PC-3 (cell line): ENCODE data around the gene GPR179. TPM values are rescaled to one million over a fixed set of nuclear protein-coding genes. Genes with fewer than 3 reads are reported as not detected.
A peak's percentile ranks its signal among the peaks of the same experiment; 100 is the strongest.
"Not testable (repeated sequence)": the region's sequence is repeated elsewhere in the genome, so short reads cannot be mapped to it uniquely, and the experiment has no call there.

Experiments
- ATAC-seq: fragments of 200-7000 bp; cut with Tn5 transposase; 2 replicates; pipeline ENCODE4 v1.9.1; 2020; ENCODE audit warnings: mild to moderate bottlenecking, moderate library complexity
- BruUV-seq: library from RNA; stranded (reverse); fragments of 400-500 nt; replicated peaks from 2 replicates; lab custom pipeline; 2021; lab: Mats Ljungman, UMichigan
- CTCF ChIA-PET: fragments of 300-600 bp; sonication (Branson Sonifier 250); formaldehyde crosslinking; loops from one replicate; lab custom pipeline; 2022; ENCODE audit warnings: antibody characterized with exemption; lab: Charles Lee
- POLR2A ChIA-PET: fragments of 300-600 bp; sonication (Branson Sonifier 250); formaldehyde crosslinking; loops from one replicate; lab custom pipeline; 2022; ENCODE audit warnings: antibody characterized with exemption; ENCODE audit not compliant: unreplicated experiment; lab: Charles Lee
- DNase-seq: peaks from one replicate; pipeline ENCODE4 v3.0.0-alpha.2; 2015
- H2AFZ ChIP-seq: fragments of 300-600 bp; sonication (generic); 2 replicates; pipeline ENCODE4 v1.6.0; 2016; ENCODE audit warnings: antibody characterized with exemption, low read length
- H3F3A ChIP-seq: fragments of 300-600 bp; sonication (generic); one replicate; pipeline ENCODE4 v1.6.0; 2017; ENCODE audit warnings: antibody characterized with exemption, low read length, control low read depth, mild to moderate bottlenecking; ENCODE audit not compliant: unreplicated experiment
- H3K27ac ChIP-seq: fragments of 300-600 bp; sonication (generic); 2 replicates; pipeline ENCODE4 v1.5.1; 2016; ENCODE audit warnings: mild to moderate bottlenecking, low read length
- H3K27me3 ChIP-seq: fragments of 300-600 bp; sonication (generic); 2 replicates; pipeline ENCODE4 v1.6.1; 2016; ENCODE audit warnings: low read length, mixed read lengths
- H3K36me3 ChIP-seq: fragments of 300-600 bp; sonication (generic); 2 replicates; pipeline ENCODE4 v1.6.1; 2016; ENCODE audit warnings: low read depth, mixed run types, low read length, mixed read lengths
- H3K4me1 ChIP-seq: fragments of 300-600 bp; sonication (generic); 2 replicates; pipeline ENCODE4 v1.5.1; 2016; ENCODE audit warnings: low read length; ENCODE audit not compliant: insufficient read depth
- H3K4me2 ChIP-seq: fragments of 300-600 bp; sonication (generic); 2 replicates; pipeline ENCODE4 v1.6.0; 2016; ENCODE audit warnings: low read length
- H3K4me3 ChIP-seq: fragments of 300-600 bp; sonication (generic); 2 replicates; pipeline ENCODE4 v1.5.1; 2016; ENCODE audit warnings: mild to moderate bottlenecking, low read length, mixed read lengths
- H3K79me2 ChIP-seq: fragments of 300-600 bp; sonication (generic); 2 replicates; pipeline ENCODE4 v1.6.1; 2017; ENCODE audit warnings: low read length, mixed read lengths
- H3K9ac ChIP-seq: fragments of 300-600 bp; sonication (generic); 2 replicates; pipeline ENCODE4 v1.6.0; 2016; ENCODE audit warnings: mild to moderate bottlenecking, low read length
- H3K9me2 ChIP-seq: fragments of 300-600 bp; sonication (generic); replicated peaks from 2 replicates; pipeline ENCODE4 v1.6.1; 2016; ENCODE audit warnings: mixed run types, low read length, mixed read lengths
- H3K9me3 ChIP-seq: fragments of 300-600 bp; sonication (generic); 2 replicates; pipeline ENCODE4 v1.6.1; 2016; ENCODE audit warnings: low read length, mixed read lengths
- H4K20me1 ChIP-seq: fragments of 300-600 bp; sonication (generic); 2 replicates; pipeline ENCODE4 v1.6.1; 2016; ENCODE audit warnings: low read length, mixed read lengths
- EZH2 ChIP-seq: fragments of 300-600 bp; sonication (generic); IDR thresholded peaks from one replicate; pipeline ENCODE4 v1.6.1; 2017; ENCODE audit warnings: antibody characterized with exemption, mild to moderate bottlenecking, low read length; ENCODE audit not compliant: unreplicated experiment
- EZH2phosphoT487 ChIP-seq: fragments of 300-600 bp; sonication (generic); IDR thresholded peaks from 2 replicates; pipeline ENCODE4 v1.6.1; 2018; ENCODE audit warnings: mild to moderate bottlenecking, antibody characterized with exemption, low read length, borderline replicate concordance
- intact Hi-C: fragments of 100-400 bp; cut with micrococcal nuclease; formaldehyde crosslinking; loops from 2 replicates; pipeline ENCODE4 v1.9.0; 2023
- total RNA-seq: library from RNA; depleted of rRNA; stranded (reverse); fragments of >200 nt; gene quantifications from 2 replicates; pipeline ENCODE4 v1.2.3, GENCODE V29; 2014
- TF ChIP-seq, protein P1 (sequence below): fragments of 300-600 bp; sonication (generic); conservative IDR thresholded peaks from 2 replicates; pipeline ENCODE4 v1.5.1; 2017; ENCODE audit warnings: antibody characterized with exemption, low read depth, mild to moderate bottlenecking, low read length

GPR179 gene
- total RNA-seq, 1 experiment from 2014 or later, result not detected

DNA sequence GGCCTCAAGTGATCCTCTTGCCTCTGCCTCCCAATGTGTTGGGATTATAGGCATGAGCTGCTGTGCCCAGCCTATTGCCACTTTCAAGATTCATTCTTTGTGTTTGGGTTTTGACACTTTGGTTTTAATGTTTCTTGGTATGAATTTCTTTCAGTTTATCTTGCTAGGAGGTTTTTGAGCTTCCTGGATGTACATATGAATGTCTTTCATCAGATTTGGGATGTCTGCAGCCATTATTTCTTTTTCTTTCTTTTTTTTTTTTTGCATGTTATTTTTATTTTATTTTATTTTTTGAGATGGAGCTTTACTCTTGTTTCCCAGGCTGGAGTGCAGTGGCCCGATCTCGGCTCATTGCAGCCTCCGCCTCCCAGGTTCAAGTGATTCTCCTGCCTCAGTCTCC, 28.3 kb downstream of the GPR179 start:
- no peak overlapping the region for H3K4me3 ChIP-seq
- H3K9me2 ChIP-seq, result no peaks in the 10 kb centered on the region
- H3K4me1 ChIP-seq, result peaks cover 3% of the 10 kb centered on the region; the same call in 1 of the 2 replicates
- H3K36me3 ChIP-seq, result no peaks in the 10 kb centered on the region; the same call in 1 of the 2 replicates
- H4K20me1 ChIP-seq, result no peaks in the 10 kb centered on the region
- TF ChIP-seq, protein P1, sequence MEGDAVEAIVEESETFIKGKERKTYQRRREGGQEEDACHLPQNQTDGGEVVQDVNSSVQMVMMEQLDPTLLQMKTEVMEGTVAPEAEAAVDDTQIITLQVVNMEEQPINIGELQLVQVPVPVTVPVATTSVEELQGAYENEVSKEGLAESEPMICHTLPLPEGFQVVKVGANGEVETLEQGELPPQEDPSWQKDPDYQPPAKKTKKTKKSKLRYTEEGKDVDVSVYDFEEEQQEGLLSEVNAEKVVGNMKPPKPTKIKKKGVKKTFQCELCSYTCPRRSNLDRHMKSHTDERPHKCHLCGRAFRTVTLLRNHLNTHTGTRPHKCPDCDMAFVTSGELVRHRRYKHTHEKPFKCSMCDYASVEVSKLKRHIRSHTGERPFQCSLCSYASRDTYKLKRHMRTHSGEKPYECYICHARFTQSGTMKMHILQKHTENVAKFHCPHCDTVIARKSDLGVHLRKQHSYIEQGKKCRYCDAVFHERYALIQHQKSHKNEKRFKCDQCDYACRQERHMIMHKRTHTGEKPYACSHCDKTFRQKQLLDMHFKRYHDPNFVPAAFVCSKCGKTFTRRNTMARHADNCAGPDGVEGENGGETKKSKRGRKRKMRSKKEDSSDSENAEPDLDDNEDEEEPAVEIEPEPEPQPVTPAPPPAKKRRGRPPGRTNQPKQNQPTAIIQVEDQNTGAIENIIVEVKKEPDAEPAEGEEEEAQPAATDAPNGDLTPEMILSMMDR, result no peak
- TF ChIP-seq EZH2phosphoT487 (no peak), EZH2 (no peak)
- no peaks in the 10 kb centered on the region for H3K9me3 ChIP-seq
- ATAC-seq (no peak), DNase-seq (no peak)
- ChIA-PET CTCF (no interaction called here), POLR2A (no interaction called here)
- H3K27ac ChIP-seq, result no peak overlapping the region
- no peaks in the 10 kb centered on the region for H3K79me2 ChIP-seq
- no peaks in the 10 kb centered on the region for H3K27me3 ChIP-seq
- no peaks in the 10 kb centered on the region for H3F3A ChIP-seq
- no TSS peak for BruUV-seq
- no peak overlapping the region for H3K4me2 ChIP-seq
- H2AFZ ChIP-seq, result no peak overlapping the region
- intact Hi-C loops, result no loop called here
- no peak overlapping the region for H3K9ac ChIP-seq

DNA sequence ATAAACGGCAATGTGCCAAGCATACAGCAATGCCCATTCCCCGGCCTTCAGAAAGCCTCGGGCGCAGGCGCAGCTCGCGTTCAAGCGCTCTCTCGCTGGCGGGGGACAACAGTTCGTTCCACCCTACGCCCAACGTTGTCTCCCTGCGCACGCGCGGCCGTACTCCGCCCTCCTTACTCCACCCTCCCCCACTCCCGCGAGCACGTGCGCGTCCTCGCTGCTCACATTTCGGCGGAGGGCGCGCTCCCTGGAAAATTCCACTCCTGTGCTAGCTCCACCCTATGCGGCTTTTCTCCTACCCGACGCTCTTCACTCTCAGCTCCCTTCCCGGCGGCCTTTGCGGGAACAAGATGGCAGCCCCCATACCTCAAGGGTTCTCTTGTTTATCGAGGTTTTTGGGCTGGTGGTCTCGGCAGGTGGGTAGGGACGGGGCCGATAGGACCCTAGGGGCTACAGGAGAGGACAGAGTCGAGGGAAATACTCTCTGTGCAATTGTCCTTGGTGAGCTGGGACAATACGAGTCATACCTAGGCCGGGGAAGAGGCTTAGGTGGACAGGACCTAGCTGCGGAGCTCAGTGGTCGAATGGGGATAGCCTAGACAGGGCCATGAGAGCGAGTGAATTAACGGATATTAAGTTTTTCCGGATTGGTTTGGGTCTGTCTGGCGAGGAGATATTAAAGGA, 46.8 kb downstream of the GPR179 start, which contains the start of gene MRPL45:
Gene MRPL45 (plus strand): TSS at position 335 of the 684 bp plus-strand sequence. CDS start 16 bp downstream, at position 351.
- intact Hi-C loops, POLR2A ChIA-PET, H3K36me3 ChIP-seq, H3K9me3 ChIP-seq, H3K9me2 ChIP-seq, BruUV-seq, H3K79me2 ChIP-seq, CTCF ChIA-PET, H4K20me1 ChIP-seq, H3K4me1 ChIP-seq, H3K27me3 ChIP-seq, H3F3A ChIP-seq: not testable (repeated sequence)
- H2AFZ ChIP-seq, result 0 out of 2 replicates have a peak within 1 kb of the TSS, but pooled peaks have one; percentile 64
- H3K9ac ChIP-seq, result peak within 1 kb of the TSS; percentile 79
- peak within 1 kb of the TSS; percentile 26; the same call in 1 of the 2 replicates for H3K27ac ChIP-seq
- peak within 1 kb of the TSS; percentile 71 for H3K4me2 ChIP-seq
- peak within 1 kb of the TSS; percentile 74 for H3K4me3 ChIP-seq
- ATAC-seq (peak; percentile 99), DNase-seq (peak; percentile 94)

DNA sequence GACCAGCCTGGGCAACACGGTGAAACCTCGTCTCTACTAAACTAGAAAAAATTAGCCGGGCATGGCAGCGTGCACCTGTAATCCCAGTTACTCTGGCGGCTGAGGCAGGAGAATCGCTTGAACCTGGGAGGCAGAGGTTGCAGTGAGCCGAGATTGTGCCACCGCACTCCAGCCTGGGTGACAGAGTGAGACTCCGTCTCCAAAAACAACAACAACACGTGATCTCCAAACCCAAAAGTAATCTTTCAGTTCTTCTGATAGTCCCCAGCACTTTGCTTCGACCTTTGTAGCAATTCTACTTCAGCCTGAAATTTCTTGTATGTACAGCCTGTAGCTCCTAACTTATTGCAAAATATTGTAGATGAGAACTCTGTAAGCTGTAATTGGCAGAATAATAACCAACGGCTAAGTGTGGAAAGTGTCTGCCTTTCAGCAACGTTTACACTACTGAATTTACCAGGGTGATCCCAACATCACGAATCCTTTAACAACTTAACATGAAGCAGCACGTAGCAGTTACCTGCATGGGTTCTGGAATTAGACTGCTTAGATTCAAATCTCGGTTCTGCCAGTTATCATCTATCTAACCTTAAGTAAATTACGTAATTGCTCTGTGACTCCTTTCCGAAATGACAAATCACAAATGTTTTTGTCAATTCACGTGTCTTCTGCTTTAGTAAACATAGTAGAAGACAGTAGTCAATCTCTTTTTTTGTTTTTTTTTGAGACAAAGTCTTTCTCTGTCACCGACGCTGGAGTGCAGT, 48.0 kb downstream of the GPR179 start:
- H3K4me3 ChIP-seq, BruUV-seq, H3K9me2 ChIP-seq, CTCF ChIA-PET, intact Hi-C loops, H3F3A ChIP-seq, ATAC-seq, H3K27ac ChIP-seq, H3K36me3 ChIP-seq, POLR2A ChIA-PET, H3K9ac ChIP-seq, H3K4me1 ChIP-seq, DNase-seq, H4K20me1 ChIP-seq, H3K9me3 ChIP-seq, H3K79me2 ChIP-seq, H3K27me3 ChIP-seq, H3K4me2 ChIP-seq: not testable (repeated sequence)
- 0 out of 2 replicates have a peak overlapping the region, but pooled peaks have one; percentile 12 for H2AFZ ChIP-seq

DNA sequence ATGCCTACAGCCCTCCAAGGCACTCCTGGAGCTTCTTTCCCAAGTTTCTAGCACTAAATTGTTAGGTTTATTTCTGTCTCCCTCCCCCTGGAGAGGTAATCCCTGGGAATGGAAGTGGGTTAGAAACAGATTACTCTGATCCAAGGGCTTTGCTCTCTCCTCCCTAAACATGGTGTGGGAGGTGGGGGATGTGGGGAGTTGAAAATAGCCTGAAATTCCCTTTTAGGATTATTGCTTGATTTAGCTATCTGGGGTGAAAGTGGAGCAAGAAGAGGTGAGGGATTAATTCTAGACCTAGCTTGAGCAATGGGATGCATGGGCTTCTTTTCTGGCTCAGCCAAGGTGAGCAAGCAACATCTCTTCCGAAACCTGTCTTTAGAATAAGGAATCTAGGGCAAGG, 54.0 kb downstream of the GPR179 start:
- H3K4me2 ChIP-seq, H4K20me1 ChIP-seq, H3K9me3 ChIP-seq, H3K27ac ChIP-seq, H3K9me2 ChIP-seq, H3K27me3 ChIP-seq, H3K79me2 ChIP-seq, POLR2A ChIA-PET, intact Hi-C loops, H3K4me3 ChIP-seq, CTCF ChIA-PET, DNase-seq, H3K4me1 ChIP-seq, H3K36me3 ChIP-seq, H3K9ac ChIP-seq, H3F3A ChIP-seq, H2AFZ ChIP-seq, ATAC-seq, BruUV-seq: not testable (repeated sequence)

DNA sequence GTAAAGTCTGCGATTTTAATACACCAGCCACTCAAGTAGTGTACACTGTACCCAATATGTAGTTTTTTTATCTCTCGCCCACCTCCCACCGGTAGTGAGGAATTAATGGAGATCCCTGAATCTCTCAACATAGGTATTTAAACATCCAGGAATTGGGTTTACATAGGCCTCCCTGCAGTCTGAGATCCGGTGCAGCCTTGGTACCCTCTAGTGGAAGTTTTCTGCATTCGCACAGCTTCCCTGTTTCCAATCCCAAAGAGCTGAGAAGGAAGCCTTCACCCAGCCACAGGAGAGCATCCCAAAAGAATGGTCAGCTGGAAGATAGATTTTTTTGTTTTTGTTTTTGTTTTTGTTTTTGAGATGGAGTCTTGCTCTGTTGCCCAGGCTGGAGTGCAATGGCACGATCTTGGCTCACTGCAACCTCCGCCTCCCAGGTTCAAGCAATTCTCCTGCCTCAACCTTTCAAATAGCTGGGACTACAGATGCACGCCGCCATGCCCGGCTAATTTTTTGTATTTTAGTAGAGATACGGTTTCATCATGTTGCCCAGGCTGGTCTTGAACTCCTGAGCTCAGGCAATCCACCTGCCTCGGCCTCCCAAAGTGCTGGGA, 55.4 kb downstream of the GPR179 start:
- H3K27me3 ChIP-seq, H3K27ac ChIP-seq, H3K9ac ChIP-seq, H4K20me1 ChIP-seq, H3K4me3 ChIP-seq, H2AFZ ChIP-seq, H3K9me2 ChIP-seq, H3K4me2 ChIP-seq, H3K79me2 ChIP-seq, POLR2A ChIA-PET, BruUV-seq, H3F3A ChIP-seq, H3K9me3 ChIP-seq, H3K4me1 ChIP-seq, intact Hi-C loops, H3K36me3 ChIP-seq, CTCF ChIA-PET: not testable (repeated sequence)
- ATAC-seq (peak; percentile 37), DNase-seq (peak; percentile 49)
